Fibroblast of peridontal ligament (primary cell): Measurements from ENCODE around the gene OBP2B.
"Not testable (repeated sequence)": the region's sequence is repeated elsewhere in the genome, so short reads cannot be mapped to it uniquely, and the experiment has no call there.

Experiments used
- DNase-seq: peaks from one replicate; pipeline ENCODE4 v3.0.0-alpha.2; 2010; ENCODE audit errors: extremely low read depth

OBP2B gene, protein sequence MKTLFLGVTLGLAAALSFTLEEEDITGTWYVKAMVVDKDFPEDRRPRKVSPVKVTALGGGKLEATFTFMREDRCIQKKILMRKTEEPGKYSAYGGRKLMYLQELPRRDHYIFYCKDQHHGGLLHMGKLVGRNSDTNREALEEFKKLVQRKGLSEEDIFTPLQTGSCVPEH

DNA sequence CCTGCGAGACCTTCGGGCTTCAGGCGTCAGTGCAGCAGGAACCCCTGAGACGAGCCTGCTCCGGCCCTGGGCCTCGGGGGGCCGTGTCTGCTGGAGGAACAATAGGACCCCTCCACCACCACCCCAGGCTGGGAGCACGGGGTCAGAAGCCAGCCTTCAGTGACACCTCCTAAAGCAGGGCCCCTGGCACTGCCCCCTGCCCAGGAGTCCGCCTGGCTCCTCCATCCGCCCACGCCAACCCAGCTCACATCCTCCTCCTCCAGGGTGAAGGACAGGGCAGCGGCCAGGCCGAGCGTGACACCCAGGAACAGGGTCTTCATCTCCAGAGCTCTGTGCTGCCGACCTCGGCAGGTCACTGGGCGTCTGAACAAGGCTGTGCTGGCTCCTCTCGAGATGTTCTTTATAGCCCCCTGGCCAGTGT, at the start of gene OBP2B:
TSS of gene OBP2B (minus strand) at position 371 of the 421 bp plus-strand sequence. CDS start at position 320, 51 bp downstream.
- not testable (repeated sequence) for DNase-seq

GRCh38 chr9:133258061-133259015, 49.3 kb upstream of the OBP2B start:
- DNase-seq: no peak

GRCh38 chr9:133257465-133257956, 48.5 kb upstream of the OBP2B start:
- no peak for DNase-seq

- DNase-seq: no peak
Measured at GRCh38 chr9:133256686-133257091, 47.6 kb upstream of the OBP2B start.

DNA sequence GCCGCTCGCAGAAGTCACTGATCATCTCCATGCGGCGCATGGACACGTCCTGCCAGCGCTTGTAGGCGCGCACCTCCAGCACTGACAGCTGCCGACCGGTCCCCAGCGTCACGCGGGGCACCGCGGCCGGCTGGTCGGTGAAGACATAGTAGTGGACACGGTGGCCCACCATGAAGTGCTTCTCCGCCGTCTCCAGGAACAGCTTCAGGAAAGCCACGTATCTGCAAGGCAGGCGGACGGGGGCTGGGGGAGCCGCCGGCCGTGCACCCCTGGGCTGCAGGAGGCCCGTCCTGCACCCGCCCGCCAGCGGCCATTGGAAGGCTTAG, 47.0 kb upstream of the OBP2B start:
- DNase-seq: no peak

DNA sequence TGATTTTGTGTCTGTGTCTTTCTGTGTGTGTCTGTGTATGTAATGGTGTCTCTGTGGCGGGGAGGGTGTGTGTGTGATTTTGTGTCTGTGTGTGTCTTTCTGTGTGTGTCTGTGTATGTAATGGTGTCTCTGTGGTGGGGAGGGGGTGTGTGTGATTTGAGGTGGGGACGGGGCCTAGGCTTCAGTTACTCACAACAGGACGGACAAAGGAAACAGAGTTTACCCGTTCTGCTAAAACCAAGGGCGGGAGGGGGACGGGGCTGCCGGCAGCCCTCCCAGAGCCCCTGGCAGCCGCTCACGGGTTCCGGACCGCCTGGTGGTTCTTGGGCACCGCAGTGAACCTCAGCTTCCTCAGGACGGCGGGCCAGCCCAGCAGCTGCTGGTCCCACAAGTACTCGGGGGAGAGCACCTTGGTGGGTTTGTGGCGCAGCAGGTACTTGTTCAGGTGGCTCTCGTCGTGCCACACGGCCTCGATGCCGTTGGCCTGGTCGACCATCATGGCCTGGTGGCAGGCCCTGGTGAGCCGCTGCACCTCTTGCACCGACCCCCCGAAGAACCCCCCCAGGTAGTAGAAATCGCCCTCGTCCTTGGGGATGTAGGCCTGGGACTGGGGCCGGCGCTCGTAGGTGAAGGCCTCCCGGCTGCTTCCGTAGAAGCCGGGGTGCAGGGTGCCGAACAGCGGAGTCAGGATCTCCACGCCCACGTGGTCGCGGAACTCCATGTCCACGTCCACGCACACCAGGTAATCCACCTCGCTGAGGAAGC, 46.5 kb upstream of the OBP2B start:
- no peak for DNase-seq

DNA sequence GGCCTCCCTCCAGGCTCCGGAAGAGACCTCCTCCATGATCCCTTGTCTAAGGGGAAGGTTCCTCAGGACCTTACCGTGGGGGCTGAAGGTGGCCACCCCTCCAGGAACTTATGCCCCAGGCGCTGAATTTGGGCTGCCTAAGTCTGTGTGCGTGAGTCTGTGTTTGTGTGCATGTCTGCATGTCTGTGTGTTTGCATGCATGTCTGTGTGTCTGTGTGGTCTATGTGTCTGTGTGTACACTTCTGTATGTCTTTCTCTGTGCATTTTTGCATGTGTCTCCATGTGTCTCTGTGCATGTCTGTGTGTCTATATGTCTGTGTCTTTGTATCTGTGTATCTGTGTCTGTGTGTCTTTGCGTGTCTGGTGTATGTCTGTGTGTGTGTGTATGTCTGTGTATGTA, 45.4 kb upstream of the OBP2B start:
- DNase-seq: no peak

DNA sequence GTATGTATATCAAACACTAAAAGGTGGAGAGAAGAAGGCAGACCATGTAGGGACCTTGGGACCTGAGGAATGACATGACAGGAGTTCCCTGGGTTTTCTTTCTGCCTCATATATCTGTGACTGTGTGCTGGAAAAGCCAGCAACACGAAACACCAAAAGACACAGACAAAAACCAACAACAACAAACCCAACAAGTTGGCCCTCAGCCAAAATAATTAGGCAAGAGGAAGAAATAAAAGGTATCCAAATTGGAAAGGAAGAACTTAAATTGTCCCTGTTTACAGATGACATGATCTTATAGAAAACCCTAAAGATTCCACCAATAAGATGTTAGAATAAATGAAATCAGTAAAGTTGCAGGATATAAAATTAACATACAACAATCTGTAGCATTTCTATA, 44.2 kb upstream of the OBP2B start:
- DNase-seq: no peak

- no peak for DNase-seq
Measured at GRCh38 chr9:133252301-133253020, 43.4 kb upstream of the OBP2B start.

DNA sequence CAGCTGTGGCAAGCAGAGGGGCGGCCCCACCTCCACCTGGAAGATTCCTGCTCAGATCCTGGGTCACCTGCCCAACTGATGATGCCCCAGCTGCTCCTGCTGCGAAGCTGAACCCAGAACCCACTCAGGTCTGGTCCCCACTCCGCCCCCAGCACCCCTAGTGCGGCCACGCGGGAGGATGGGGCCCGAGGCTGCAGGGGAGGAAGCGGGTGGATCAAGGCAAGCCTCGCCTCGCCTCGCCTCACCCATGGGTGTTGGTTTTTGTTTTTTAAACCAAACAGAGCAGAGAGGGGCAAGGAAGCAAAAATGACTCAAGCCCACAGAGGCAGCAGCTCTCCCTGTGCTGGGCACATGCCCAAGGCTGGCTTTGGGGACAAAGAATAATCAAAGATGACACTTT, 42.7 kb upstream of the OBP2B start:
- DNase-seq: no peak

GRCh38 chr9:133251221-133251620, 42.2 kb upstream of the OBP2B start:
- not testable (repeated sequence) for DNase-seq

DNA sequence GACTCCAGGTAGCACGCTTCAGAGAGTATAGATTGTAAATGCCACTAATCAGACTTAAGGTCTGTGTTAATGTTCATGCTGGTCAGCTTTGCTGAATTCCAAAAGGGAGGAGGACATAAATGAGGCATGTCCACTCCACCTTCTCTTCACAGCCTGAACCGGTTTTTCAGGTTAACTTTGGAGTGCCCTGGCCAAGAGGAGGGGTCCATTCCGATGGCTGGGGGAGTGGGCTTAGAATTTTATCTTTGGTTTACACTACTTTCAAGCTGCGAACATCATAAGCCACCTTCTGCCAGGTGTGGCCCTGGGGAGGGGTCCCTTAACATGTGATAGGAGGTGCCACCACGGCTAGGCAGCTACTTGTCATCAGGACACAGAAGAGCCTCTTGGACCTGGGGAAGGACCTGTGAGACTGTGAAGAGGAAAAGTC, 41.7 kb upstream of the OBP2B start:
- no peak for DNase-seq

DNA sequence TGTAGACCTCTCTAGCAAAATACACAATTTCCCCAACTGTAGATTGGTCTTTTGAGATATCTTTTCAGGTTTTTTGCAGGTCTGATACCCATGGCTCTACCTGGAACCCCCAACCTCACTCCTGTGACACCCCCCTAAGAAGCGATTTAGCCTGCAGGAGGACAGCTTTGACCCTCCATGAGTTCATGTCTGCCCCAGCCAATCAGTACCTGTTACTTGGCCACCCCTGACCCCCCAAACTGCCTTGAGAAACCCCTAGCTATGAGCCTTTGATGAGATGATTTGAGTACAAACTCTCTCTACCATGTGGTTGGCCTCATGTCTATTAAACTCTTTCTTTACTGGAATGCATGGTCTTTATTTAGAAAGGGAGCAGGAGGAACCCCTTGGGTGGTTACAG, 40.3 kb upstream of the OBP2B start:
- DNase-seq: no peak

- no peak for DNase-seq
Measured at GRCh38 chr9:133248726-133249295, 39.8 kb upstream of the OBP2B start.

DNA sequence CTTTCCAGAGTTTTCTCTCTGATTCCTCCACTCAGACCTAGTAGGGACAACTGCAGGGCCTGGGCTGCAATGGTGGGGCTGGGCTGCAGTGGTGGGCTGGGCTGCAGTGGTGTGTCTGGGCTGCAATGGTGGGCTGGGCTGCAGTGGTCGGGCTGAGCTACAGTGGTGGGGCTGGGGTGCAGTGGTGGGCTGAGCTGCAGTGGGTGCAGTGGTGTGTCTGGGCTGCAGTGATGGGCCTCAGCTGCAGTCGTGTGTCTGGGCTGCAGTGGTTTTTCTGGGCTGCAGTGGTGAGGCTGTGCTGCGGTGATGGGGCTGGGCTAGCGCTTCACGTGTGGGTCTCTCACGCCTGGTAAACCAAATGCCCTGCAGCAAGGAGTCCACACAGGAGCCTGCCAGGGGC, 38.6 kb upstream of the OBP2B start:
- DNase-seq: no peak

GRCh38 chr9:133246991-133247390, 37.9 kb upstream of the OBP2B start:
- no peak for DNase-seq

DNA sequence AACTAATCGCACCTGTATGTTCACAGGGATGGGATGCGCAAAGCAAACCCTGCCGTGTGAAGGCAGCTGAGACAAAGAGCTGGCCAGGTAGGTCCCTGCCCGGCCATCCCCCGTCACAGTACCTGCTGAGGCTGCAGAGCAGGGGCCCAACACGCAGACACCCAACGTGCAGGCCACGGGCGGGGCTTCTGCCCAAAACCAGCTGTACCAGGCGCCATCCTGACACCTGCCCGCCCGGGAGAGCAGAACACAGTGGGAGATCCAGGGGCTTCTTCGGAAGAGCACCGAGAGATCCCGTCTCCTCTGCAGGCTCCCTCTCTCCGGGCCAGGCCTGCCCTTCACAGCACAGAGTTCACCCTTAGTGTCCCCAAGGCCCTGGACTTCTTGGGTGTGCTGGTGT, 37.5 kb upstream of the OBP2B start:
- no peak for DNase-seq

DNA sequence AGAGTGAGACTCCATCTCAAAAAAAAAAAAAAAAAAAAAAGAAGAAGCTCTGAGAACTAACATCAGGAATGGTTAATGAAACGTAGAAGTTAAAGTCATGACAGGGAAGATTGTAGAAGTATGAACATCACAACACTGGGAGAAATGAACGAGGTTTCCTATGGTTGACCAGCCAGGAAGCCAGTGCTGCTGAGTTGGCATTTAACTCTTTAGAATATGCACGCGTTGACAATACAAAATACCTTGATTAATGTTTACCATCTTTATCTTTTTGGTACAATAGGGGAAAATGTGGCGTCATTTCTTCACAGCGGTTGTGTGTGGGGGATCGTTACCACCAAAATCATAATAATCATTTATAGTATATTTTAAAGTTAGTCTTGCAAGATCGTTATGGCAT, 33.9 kb upstream of the OBP2B start:
- DNase-seq: no peak

GRCh38 chr9:133242241-133242640, 33.2 kb upstream of the OBP2B start:
- DNase-seq: no peak

DNA sequence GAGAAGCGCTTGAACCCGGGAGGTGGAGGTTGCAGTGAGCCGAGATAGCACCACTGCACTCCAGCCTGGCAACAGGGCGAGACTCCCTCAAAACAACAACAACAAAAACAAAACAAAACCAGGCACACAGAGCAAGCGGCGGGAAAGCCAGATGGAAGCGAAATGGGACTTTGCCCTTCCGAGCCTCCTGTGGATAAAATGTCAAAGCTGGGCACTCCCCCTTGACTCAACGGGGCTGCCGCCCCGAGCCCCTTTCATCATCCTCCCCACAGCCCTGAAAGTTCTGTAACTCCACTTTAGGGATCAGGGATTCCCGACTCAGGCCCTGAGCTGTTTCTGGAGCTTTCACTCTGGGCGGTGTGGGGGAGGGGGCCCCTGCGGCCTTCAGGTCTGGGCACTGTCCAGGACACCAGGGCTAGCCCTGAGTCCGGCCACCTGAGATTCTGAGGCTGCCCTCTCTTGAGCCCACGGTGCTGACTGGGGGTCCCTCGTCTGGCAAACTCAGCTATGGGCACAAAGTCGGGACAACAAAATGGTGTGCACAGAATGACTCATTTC, 30.6 kb upstream of the OBP2B start:
- no peak for DNase-seq
